Mucosa of gallbladder (tissue), 1 donor: ENCODE results near the gene DCST2. TPM values are rescaled to one million over a fixed set of nuclear protein-coding genes. Genes with fewer than 3 reads are reported as not detected.
A peak's percentile ranks its signal among the peaks of the same experiment; 100 is the strongest.

Experiments used
- DNase-seq: peaks from one replicate; pipeline ENCODE4 v3.0.0-alpha.2; 2020; ENCODE audit warnings: low spot score
- total RNA-seq: library from RNA; stranded (reverse); gene quantifications from one replicate; pipeline ENCODE4 v1.2.1, GENCODE V29; 2021
- donor health status: DM: no; HTN: no; CAD: no.

The DCST2 gene
- total RNA-seq = 1.0 TPM

DNA sequence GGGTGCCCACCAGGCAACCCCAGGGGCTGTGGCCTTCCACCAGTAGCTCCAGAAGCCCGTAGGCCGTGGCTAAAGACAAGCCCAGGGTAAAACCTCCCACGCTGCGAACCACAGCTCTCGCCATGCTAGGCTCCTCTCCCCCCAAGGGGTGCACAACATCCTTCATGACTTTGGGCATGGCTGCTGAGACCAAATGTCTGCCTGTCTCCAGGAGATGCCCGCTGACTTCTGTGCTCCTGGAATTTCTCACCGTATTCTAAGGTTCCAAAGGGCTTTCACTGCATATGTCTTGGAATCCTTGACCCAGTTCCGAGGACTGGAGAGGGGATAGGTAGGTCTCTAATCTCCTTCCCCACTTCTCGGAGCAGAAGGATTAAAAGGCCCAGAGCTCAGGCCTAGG, at the start of gene DCST2, which contains the start of gene DCST1:
TSS of gene DCST2 (minus strand) at position 258 of the 400 bp plus-strand sequence. CDS start at position 178, 80 bp downstream.
TSS of gene DCST1 (plus strand) at position 301 of the 400 bp plus-strand sequence. CDS start 213 bp downstream, outside the sequence.
- DNase-seq = no peak

DNA sequence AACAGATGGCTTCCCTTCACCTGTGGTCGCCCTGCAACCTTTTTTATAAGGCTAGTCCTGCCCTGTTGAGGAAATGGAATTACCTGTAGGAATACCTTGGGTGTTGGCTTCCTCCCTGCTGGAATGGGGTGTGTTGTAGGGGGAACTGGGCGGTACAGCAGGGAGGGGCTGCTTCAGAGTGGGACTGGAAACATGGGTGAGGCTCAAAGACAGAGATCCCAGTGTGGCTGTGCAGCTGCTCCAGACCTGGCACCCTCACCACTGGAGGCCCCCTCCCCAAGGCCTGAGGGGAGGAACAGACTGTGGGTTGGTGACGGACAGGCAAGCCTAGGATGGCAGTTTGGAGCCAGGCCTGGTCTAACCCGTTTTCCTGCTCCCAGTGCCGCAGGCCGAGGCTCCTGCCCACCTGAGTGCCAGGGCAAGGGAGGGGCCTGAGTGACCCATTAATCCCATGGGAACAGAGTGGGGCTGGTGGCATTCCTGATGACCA, 49.5 kb upstream of the DCST2 start:
- DNase-seq = no peak

DNA sequence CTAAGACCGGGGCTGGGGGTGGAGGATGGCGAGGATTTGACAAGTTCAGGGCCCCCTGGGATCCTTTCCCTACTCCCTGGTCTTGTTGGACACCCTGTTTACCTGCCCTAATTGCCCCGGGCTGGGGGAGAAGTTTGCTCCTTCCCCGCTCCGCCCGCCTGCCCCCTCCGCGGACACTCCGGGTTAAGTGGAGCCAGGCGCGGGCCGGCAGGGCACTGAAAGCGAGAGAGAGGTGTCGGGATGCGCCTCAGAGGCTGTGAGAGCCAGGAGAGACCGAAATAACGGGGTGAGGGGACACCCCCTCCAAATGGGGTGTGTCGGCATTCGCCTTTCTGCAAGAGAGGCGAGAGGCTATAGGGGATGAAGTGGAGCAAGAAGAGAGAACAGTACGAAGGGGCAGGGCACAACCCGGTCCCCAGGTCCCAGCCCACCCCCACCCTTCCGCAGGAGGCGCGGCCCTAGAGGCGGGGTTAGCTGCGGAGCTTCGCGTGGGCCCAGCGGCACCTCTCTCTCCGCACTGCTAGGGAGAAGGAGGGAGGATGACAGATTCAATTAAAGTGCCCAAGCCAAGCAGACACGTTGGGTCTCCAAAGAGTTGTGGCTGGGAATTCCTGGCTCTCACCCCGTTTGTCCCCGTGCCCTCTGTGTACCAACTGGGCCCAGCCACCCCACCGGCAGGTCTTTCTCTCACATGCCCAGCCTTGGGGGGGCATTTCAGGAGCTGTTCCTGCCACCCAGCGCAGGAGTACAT, 48.9 kb upstream of the DCST2 start:
- DNase-seq = no peak

DNA sequence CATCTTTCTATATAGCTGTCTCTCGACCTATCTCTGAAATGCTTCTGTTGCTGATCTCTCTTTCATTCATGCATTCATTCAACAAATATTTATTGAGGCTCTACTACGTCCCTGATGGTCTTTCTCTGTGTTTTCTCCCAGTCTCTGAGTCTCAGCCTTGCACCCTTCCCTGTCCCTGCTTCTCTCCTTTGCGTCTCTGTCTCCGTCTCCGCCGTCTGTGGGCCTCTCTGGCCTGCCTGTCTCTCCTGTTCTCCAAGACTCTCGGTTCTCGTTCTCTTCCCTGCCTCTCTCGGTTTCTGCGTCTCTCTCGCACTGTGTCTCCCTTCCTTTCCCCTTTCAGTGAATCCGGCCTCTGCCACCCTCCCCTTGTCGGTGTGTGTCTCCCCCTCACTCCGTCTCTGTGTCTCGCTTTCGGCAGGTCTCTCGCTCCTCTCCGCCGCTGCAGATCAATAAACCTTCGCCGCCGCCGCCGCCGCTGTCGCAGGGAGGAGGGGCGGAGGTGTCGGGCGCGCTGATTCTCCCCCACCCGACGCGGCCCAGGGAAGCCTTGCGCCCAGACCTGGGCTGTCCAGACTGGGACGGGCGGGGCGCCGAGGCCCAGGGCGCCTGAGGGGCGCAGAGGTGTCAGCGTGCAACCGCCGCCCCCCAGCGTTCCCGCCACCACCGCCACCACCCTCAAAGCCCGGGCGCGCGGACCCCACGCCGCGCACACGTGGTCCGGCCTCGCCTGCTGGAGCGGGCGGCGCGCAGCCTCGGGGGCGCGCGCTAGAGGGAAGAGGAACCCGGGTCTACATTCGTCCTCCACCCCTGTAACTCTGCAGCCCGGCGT, 48.1 kb upstream of the DCST2 start:
- DNase-seq = no peak

DNA sequence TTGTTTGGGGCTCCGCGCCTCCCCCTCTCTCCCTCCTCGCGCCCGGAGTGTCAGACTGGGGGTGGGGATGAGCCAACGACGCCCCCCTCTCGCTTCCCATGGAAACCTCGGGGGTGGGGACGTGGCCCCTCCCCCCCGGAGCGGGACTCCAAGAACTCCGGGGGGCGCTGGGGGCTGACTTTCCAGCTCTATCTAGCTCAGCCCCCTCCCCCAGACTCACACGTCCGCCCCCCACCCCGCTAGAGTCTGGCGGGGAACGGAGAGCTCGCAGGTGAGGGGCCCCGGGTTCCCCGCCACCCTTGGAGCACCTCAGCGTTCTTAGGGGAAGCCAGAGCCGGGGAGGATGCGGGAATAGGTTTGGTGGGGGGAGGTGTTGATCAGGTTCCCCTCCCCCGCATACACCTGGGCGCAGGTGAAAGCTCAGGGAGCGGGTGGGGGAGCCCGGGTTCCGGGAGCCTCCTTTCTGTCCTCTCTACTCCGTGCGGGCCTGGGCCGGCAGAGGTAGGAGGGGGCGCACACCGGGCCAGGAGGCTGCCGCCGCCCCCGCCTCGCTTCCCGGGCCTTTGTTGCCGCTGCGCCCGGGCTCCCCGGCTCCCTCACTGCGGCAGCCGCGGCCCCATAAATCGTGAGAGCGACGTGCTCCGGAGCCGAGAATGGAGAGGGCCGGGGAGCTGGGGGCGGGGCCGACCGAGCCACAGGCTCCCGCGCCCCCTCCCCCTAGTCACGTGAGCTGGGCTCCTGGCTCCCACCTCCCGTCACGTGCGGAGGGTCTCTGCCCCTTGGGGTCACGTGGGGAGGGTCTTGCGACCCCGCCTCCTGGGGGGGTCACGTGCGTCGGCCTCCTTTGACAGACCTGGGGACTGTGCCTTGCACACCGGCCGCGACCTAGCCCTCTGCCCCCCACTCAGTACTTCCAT, 47.0 kb upstream of the DCST2 start:
- no peak for DNase-seq

DNA sequence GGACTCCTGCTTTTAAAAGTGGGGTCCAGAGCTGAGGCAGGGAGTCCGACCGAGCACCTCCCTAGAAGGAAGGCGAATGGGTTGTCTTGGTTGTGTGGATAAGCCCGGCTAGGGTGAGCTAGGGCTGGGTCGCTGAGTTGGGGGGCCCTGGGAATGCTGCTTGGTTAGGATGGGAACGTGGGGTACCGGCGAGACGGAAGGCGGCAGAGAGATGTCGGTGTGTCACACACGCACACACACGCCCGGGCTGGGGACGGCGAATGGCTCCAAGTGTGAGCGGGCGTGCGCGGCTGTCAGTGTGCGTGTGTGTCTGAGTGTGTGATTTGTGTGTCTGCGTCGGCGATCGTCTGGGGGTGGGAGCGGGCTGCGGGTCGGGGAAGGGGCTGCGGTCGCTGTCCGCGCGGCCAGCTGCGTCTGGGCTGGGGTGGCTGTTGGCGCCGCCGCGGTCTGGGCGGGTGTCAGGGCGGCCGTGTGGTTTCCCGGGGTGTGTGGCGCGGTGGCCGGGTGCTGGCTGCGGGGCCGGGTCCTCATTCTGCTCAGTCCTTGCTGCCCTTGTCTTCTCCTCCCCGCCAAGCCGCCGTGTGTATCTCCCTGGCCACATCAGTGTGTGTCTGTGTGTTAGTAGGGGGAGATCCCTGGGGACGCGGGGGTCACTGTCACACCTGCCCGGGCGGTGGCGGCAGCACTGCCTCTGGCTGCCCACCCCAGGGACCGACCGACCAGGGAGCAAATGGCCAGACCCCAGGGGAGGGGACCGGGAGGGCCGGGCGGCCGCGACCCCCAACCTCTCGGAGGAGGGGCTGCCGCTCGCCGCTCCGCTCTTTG, 46.1 kb upstream of the DCST2 start:
- DNase-seq = no peak

DNA sequence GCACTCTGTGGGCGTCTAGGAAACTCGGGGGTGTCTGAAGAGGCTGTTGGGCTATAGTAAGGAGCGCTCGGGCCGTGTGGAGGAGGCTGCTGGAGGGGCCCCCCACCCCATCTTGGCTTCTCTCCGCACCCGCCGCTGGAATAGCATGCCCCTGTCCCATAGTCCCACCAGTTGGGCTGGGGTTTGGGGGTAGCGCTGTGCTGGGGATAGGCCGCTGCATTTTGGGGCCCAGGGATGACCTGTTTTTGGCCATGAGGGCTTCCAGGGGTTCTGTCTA, 45.6 kb upstream of the DCST2 start:
- no peak for DNase-seq

DNA sequence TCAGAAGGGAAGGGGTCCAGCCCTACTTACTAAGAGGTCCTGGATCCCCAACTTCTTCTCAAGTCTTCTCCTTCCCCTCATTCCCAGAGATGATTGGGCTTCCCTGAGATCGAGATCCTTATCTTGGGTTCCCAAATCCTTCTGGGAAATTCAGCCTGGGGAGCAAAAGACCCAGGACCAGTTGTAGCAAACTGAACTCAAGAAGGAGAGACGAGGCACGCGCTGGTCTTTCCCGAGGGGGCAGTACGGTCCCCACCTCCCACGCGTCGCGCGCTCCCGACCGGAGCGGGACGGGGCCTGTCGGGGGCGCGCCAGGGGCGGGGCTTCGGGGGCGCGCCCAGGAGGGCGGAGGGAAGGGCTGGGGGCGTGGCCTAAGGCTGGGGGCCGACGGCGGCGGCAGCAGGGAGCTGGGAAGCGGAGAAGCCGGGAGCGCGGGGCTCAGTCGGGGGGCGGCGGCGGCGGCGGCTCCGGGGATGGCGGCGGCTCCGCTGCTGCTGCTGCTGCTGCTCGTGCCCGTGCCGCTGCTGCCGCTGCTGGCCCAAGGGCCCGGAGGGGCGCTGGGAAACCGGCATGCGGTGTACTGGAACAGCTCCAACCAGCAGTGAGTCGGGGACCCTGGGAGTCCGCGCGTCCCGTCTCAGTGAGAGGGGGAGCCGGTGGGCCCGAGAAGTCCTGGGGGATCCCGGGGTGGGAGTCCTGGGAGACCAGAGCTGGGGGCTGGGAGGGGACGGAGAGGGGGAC, 45.1 kb upstream of the DCST2 start, which contains the start of gene EFNA3:
TSS of gene EFNA3 (plus strand) at position 369 of the 741 bp plus-strand sequence. CDS start at position 474, 105 bp downstream.
- DNase-seq = peak; percentile 61

DNA sequence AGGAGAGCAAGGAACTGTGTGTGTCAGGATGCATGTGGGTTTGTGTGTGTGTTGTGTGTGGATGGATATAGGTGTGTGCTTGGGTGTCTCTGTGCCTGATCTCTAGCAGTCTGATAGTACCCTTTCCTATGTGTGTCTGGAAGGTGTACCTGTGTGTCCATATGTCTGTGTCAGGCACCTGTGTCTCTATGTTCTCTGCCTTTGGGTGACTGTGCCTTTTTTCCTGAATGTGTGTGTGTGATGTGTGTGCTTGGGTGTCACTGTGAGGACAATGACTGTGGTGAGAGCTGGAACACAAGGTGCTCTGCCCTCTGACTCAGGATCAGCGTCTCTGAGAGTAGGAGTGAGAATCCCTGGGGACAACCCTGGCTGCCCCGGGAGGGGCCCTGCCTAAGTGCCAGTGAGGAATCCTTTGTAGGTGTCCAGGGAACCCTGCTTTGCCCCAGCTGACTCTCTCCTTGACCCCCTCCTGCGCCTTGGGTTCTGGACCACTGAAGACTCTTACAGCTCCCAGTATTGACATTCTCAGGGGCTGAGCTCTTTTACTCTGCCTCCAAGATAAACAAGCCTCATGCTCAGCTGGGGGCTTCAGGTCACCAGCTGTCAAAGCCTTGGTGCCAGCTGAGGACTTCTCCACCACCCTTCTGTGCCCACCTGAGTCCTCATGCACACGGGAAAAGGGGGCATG, 44.3 kb upstream of the DCST2 start:
- DNase-seq = no peak

DNA sequence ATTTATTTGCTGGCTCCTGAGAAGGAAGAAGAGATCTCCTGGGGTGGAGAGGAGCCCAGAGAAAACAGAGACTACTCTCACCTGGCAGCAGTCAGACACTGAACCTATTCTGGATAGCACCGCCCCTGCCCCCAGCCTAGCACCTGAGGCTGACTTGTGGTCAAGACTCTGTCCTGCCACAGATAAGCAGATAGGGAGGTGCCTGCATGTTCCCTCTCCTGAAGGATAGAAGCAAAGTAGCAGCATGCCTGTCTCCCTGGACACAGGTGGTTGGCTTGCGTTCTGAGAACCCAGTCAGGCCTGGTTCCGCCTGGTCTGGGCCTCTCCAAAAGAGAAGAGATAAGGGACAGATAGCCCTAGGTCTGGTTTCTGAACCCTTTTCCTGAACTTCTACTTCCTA, 43.8 kb upstream of the DCST2 start:
- no peak for DNase-seq

DNA sequence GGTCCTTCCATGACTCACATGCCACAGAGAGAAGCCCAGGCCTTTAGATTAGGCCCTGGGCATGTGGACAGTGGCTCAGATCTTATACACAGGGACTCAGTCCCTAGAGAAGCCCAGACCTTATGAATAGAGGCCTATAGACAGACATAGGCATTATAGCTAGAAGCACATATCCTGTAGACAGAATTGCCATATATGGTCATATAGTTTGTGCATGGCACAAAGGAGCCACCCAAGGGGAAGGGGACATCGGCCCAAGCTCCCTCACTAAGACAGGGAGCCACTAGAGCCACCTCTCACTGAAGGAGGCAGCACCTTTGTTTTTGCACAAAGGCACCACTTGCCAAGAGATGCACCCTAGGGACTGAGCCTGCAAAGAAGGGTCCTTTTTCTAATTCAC, 42.8 kb upstream of the DCST2 start:
- DNase-seq = no peak

DNA sequence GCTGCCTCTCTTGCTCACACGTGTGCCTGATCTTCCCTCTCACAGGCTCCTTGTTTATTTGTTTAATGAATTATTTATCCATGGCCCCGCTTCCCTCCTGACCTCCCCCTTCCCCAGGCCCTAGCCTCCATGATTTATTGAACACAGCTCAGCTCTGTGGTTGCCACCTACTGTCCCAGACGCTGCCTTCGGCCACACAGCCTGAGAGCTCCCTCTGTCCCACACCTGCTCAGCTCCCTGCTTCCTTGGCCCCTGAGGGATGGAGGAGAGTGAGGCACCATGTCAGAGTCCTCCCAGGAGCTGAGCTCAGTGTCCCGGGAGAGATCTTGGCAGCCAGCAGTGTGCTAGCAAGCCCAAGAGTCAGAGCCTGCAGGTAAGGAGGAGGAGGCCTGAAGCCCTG, 42.0 kb upstream of the DCST2 start:
- no peak for DNase-seq

DNA sequence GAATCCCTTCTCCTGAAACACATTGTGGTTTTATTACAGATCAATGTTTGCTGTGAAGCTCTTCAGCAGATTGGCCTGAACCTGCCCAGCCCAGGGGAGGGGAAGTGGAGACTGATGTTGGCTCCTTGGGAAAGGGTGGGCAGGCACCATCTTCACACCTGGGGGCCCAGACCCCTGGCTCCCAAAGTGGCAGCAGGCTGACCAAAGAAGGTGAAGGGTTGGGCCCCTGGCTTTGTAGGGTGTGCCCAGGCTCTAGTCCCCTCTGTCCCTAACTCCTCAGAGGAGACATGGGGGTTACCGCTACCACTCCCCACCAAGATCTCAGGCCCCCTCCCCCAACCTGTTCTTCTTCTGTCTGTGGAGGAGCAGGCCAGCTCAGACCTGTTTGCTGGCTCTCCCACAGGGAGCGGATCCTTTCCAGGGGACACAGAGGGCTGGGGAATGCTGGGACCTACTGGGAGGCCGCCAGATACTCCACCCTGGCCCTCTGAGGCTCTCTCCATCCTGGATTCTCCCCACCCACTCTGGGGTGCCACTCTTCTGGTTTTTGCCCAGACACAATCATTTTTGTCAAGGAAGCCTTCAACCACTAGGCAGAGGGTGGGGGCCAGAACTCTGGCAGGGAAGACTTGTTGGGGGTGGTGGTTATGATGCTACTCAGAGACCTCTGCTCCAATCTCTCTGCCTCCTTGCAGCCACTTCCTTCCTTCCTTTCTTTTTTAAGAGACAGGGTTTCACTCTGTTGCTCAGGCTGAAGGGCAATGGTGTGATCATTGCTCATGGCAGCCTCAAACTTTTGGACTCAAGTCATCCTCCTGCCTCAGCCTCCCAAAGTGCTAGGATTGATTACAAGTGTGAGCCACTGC, 40.0 kb upstream of the DCST2 start:
- DNase-seq = no peak

DNA sequence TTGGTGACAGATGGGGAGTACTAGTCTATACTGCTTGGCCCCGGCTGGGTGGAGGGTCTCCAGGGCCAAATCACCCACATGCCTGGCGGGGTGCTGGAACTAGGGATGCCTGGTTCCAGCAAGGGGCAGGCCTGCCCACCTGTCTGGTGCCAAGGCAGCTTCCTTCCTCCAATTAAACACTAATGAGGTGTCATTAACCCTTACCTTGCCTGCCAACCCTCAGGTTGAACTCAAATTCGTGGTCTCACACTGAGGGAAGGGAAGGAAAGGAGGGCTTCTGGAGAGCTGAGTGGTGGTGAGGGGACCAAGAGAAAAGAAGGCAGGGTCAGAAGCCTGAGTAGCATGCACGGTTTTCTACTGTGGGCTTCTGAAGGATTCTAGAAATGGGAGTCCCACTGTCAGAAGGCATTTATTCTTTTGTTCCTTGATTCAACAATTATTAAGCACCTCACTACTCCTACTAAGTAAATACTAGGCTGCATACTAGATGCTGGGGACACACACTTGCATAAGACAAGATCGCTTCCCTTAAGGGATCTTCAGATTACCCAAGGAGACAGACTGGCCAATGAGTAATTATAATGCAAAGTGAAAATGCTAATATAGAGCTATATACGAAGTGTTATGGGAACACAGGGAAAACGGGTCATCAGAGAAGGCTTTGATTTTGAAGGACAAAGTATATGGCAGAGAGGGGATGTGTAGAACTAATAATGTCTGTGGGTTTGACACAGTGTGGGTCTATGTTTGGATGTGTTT, 39.1 kb upstream of the DCST2 start:
- no peak for DNase-seq

DNA sequence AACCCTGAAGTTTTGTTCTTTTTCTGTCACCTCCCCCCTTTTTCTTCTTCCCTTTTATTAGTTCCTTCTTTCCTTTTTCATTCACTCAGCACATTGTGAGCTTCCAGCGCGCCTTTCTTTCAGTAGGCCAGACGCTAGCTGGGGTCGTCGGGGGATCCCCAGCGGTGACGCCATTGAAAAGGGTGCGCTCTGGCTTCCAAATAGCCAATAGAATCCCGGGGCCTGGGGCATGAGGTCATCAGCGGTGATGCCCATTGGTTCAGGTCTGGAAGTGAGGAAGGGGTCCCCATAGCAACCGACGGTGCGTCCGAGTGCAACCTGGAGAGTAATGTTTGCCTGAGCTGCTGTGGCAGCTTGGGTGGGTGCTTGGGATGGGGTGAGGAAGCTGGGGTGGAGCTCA, 38.1 kb upstream of the DCST2 start:
- no peak for DNase-seq

DNA sequence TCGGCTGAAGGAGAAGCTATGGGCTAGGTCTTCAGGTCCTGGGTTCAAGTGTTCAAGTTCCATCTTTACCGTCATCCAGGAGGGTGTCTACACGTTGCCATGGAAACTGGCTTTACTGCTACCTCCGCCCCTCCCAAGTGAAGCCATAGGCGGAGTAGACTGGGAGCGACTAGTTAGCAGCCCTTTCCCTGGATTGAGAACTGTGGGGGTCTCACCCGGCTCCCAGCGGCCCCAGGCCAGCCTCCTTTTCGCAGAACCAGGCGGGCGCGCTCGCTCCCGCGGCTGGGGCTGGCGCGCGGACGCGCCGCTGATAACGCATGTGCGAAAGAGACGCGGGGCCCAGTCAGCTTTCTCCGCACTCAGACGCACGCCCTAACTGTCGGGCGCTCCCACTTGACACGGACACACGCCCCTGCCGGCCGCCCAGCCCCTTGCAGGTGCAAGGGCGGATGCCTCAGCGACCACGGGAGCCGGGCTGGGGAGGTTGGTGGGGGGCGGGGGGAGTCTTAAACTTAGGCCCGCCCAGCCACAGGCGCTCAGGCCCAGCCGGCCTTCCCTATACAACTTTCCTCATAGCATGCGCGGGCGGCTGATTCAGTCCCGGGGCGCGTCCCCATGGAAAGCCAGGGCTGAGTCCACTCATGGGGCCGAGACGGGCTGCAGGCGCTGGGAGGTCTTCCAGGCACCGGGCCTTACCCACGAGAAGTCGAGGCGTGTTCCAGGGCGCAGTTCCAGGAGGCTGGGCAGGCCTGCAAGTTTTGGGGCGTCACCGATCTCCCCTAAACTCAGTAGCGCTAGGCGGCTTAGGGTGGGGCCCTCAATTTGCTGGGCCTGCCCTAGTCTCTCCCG, 37.4 kb upstream of the DCST2 start:
- DNase-seq = peak; percentile 64

DNA sequence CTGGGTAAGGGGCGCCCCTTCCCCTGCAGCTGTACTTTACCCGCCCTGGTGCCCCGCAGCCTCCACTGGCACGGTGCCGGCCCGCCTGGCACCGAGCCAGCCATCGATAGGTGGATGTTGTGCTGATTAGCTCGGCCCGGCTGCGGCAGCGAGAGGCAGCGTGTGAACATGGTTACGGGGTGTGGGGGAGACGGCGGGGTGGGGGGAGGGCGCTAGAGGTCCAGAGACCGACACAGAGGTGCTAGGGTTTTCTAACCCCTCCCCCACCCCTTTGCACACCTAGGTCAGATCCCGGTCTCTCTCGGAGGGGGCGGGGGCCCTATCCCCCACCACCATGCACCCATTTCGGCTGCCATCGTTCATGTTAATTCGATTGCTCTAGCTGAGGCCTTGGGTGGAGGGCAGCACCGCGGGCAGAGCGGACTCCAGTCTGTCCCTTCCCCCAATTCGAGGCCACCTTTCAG, 36.6 kb upstream of the DCST2 start:
- DNase-seq = no peak
